ENCODE results near the gene ITGB1BP1. TPM values are rescaled to one million over a fixed set of nuclear protein-coding genes. Genes with fewer than 3 reads are reported as not detected.

ITGB1BP1 gene
- total RNA-seq, 4 donors from 2014 or later, result 32.0 to 106 (median 45.1) TPM

DNA sequence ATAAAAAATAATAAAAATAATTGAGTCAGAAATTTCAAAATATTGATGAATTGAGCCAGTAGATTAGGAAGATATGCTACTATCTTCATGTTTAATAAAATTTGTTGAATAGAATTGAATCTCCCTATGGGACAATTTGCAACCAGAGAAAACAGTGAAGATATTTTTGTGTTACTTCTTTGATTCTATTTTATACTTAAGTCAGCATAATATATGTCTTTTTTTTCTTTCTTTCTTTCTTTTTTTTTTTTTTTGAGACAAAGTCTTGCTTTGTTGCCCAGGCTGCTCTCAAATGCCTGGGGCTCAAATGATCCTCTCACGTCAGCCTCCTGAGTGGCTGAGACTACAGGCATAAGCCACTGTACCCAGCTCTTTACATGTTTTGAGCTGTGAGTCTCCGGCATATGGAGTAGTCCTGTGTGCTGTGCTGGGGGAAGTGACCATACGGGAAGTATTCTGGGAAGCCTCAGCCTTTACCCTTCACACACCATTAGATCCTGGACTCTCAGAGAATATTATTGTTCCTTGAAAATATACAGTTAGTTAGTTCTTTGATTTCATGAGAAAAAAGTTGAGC, 37.2 kb upstream of the ITGB1BP1 start:
- TF ChIP-seq, protein P1, sequence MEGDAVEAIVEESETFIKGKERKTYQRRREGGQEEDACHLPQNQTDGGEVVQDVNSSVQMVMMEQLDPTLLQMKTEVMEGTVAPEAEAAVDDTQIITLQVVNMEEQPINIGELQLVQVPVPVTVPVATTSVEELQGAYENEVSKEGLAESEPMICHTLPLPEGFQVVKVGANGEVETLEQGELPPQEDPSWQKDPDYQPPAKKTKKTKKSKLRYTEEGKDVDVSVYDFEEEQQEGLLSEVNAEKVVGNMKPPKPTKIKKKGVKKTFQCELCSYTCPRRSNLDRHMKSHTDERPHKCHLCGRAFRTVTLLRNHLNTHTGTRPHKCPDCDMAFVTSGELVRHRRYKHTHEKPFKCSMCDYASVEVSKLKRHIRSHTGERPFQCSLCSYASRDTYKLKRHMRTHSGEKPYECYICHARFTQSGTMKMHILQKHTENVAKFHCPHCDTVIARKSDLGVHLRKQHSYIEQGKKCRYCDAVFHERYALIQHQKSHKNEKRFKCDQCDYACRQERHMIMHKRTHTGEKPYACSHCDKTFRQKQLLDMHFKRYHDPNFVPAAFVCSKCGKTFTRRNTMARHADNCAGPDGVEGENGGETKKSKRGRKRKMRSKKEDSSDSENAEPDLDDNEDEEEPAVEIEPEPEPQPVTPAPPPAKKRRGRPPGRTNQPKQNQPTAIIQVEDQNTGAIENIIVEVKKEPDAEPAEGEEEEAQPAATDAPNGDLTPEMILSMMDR (IDR thresholded peaks at IDR 0.05), result no peak
- TF ChIP-seq POLR2A (IDR thresholded peaks at IDR 0.05), result no peak

DNA sequence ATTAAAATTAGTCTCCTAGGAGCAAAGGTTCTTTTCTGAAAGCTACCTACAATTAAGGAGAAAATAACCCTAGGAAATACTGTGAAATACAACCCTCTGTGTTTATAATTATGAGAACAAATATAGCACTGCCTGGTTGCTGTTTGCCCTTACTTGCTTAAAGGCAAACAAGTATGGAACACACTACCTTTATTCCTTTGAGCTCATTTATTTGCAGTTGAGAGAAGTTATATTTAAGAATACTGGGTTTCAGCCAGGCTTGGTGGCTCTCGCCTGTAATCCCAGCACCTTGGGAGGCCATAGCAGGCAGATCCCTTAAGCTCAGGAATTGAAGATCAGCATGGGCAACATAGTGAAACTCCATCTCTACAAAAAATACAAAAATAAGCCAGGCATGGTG, 27.9 kb upstream of the ITGB1BP1 start:
- TF ChIP-seq POLR2A (IDR thresholded peaks at IDR 0.05), result no peak
- TF ChIP-seq, protein P1 (IDR thresholded peaks at IDR 0.05), result no peak
- H3K27ac ChIP-seq, result no peak overlapping the region

More for the DNA sequence above, 37.2 kb upstream of the ITGB1BP1 start:
- Histone ChIP-seq H3K27ac (no peak overlapping the region), H3K4me3 (no peak overlapping the region), H3K9me3 (no peaks in the 10 kb centered on the region), H3K27me3 (no peaks in the 10 kb centered on the region), H3K36me3 (no peaks in the 10 kb centered on the region), H3K4me1 (no peaks in the 10 kb centered on the region)
- intact Hi-C loops (cut with DNase I; ENCODE audit: low total_unique reads), result no loop called here
- DNase-seq, result no peak

DNA sequence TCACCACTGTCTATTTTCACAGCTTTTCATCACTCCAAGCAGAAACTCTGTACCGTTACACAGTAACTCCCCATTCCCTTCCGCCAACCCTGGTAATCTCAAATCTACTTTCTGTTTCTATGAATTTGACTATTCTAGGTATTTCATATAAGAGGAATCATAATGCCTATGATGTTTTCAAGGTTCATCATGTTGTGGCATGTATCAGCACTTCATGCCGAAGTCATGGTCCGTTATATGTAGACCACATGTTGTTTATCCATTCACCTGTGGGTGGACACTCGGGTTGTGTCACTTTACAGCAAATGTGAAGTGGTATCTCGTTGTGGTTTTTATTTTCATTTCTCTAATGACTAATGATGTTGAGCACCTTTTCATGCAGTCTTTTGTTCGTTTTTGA, 21.8 kb upstream of the ITGB1BP1 start:
- H3K4me1 ChIP-seq, result no peaks in the 10 kb centered on the region
- no peaks in the 10 kb centered on the region for H3K27me3 ChIP-seq
- intact Hi-C loops (cut with DNase I; ENCODE audit: low total_unique reads), result no loop called here
- no peaks in the 10 kb centered on the region for H3K36me3 ChIP-seq
- no peaks in the 10 kb centered on the region for H3K9me3 ChIP-seq
- H3K27ac ChIP-seq, result no peak overlapping the region
- no peak overlapping the region for H3K4me3 ChIP-seq
- no peak for DNase-seq
- no peak for TF ChIP-seq POLR2A (IDR thresholded peaks at IDR 0.05)
- TF ChIP-seq, protein P1 (IDR thresholded peaks at IDR 0.05), result no peak

More for the DNA sequence above, 27.9 kb upstream of the ITGB1BP1 start:
- intact Hi-C loops (cut with DNase I; ENCODE audit: low total_unique reads), result no loop called here
- DNase-seq, result no peak
- H3K4me1 ChIP-seq, result no peaks in the 10 kb centered on the region
- H3K9me3 ChIP-seq, result no peaks in the 10 kb centered on the region
- no peaks in the 10 kb centered on the region for H3K36me3 ChIP-seq
- no peaks in the 10 kb centered on the region for H3K27me3 ChIP-seq
- no peak overlapping the region for H3K4me3 ChIP-seq

DNA sequence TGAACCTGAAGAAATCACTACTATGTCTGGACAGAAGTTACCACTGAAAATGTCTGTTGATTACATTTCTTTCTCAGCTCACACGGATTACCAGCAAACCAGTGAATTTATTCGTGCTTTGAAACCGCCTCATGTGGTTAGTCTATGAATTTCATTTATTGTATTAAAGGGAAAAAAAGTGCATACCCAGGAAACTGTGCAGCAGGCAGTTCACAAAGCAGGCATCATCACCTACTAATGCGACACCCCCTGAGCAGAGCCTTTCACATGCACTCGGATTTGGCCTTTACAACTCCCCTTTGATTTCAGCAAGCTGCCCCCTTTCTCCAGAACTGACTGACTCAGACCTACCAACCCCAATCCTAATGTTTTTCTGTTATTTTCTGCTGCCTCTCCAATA, 20.2 kb upstream of the ITGB1BP1 start:
- H3K9me3 ChIP-seq, result no peaks in the 10 kb centered on the region
- intact Hi-C loops (cut with DNase I; ENCODE audit: low total_unique reads), result no loop called here
- H3K36me3 ChIP-seq, result no peaks in the 10 kb centered on the region
- DNase-seq, result no peak
- TF ChIP-seq, protein P1 (IDR thresholded peaks at IDR 0.05), result no peak
- TF ChIP-seq POLR2A (IDR thresholded peaks at IDR 0.05), result no peak
- no peak overlapping the region for H3K4me3 ChIP-seq
- no peaks in the 10 kb centered on the region for H3K4me1 ChIP-seq
- no peak overlapping the region for H3K27ac ChIP-seq
- no peaks in the 10 kb centered on the region for H3K27me3 ChIP-seq

DNA sequence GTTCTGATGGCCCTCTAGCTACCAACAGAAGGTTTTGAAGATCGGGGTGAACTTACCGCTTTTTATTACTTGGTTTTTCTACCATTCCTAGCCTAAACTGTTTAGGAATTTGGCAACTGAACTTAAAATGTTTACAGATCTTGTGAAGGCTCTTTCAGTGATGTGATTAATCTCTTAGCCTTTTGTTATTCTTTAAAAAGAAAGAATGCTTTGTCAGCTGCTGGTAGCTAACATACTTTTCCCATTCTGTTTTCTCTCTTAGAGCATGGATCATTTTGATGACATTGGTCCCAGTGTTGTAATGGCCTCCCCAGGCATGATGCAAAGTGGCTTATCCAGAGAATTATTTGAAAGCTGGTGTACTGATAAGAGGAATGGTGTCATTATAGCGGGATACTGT, 18.2 kb upstream of the ITGB1BP1 start:
- Histone ChIP-seq H3K9me3 (no peaks in the 10 kb centered on the region), H3K27me3 (no peaks in the 10 kb centered on the region), H3K27ac (no peak overlapping the region), H3K36me3 (no peaks in the 10 kb centered on the region), H3K4me1 (no peaks in the 10 kb centered on the region), H3K4me3 (no peak overlapping the region)
- intact Hi-C loops (cut with DNase I; ENCODE audit: low total_unique reads), result no loop called here
- DNase-seq, result no peak
- no peak for TF ChIP-seq POLR2A (IDR thresholded peaks at IDR 0.05)
- TF ChIP-seq, protein P1 (IDR thresholded peaks at IDR 0.05), result no peak
